HepG2 (cell line): ENCODE data around the gene PSKH1. TPM values are rescaled to one million over a fixed set of nuclear protein-coding genes. Genes with fewer than 3 reads are reported as not detected.
A peak's percentile ranks its signal among the peaks of the same experiment; 100 is the strongest.

Source experiments
- NONO ChIP-seq, 2 experiments: fragments of 450-650 bp in 1 of 2; sonication (generic) in 1 of 2; formaldehyde crosslinking in 1 of 2; IDR thresholded peaks in 1 of 2; conservative IDR thresholded peaks in 1 of 2; 2 replicates each; pipeline versions ENCODE4 v1.6.1 to v1.8.0; 2017 to 2022; ENCODE audit warnings: mild to moderate bottlenecking in 1 of 2, missing genetic modification reagents in 1 of 2, moderate library complexity in 1 of 2
- POGZ ChIP-seq: sonication (generic); formaldehyde crosslinking; IDR thresholded peaks from 2 replicates; pipeline ENCODE4 v1.4.0; 2020; ENCODE audit warnings: mild to moderate bottlenecking, missing genetic modification reagents
- RCOR2 ChIP-seq: IDR thresholded peaks from 2 replicates; pipeline ENCODE4 v1.6.1; 2016; ENCODE audit warnings: missing biosample characterization, missing genetic modification reagents
- SIN3A ChIP-seq: IDR thresholded peaks from 2 replicates; pipeline ENCODE4 v1.6.1; 2011; ENCODE audit warnings: low read depth, mild to moderate bottlenecking, control low read depth, low read length, borderline replicate concordance
- SSRP1 ChIP-seq: IDR thresholded peaks from 2 replicates; pipeline ENCODE4 v1.6.1; 2016; ENCODE audit warnings: control low read depth
- ZFP1 ChIP-seq: IDR thresholded peaks from 2 replicates; pipeline ENCODE4 v1.6.1; 2016
- polyA plus RNA-seq, 8 experiments: library from polyadenylated mRNA; depleted of rRNA in 3 of 8; stranded (reverse) in 7 of 8; unstranded in 1 of 8; fragments of >200 nt; fragmentation: Illumina TruSeq in 4 of 8; extraction: Trizol in 4 of 8; gene quantifications; 2 replicates each; pipeline versions ENCODE4 v1.2.1 to v1.2.3, GENCODE V29; 2011 to 2016; ENCODE audit warnings: low read depth in 4 of 8, missing spikeins in 1 of 8, mixed read lengths in 1 of 8; ENCODE audit not compliant: insufficient read depth in 1 of 8
- total RNA-seq, 5 experiments: library from RNA; depleted of rRNA; stranded (reverse); fragments of >200 nt; fragmentation: Illumina TruSeq; extraction: Trizol; gene quantifications; 2 replicates each; pipeline ENCODE4 v1.2.3, GENCODE V29; 2016; ENCODE audit warnings: low read depth in 1 of 5
- TF ChIP-seq, protein P1 (sequence below): sonication (generic); formaldehyde crosslinking; IDR thresholded peaks from 2 replicates; pipeline ENCODE4 v1.5.1; 2020; ENCODE audit warnings: mild to moderate bottlenecking, missing genetic modification reagents, moderate library complexity
- TF ChIP-seq, protein P2 (sequence below): sonication (generic); formaldehyde crosslinking; IDR thresholded peaks from 2 replicates; pipeline ENCODE4 v1.4.0; 2020; ENCODE audit warnings: missing genetic modification reagents
- TF ChIP-seq, protein P3 (sequence below): sonication (generic); formaldehyde crosslinking; IDR thresholded peaks from 2 replicates; pipeline ENCODE4 v1.4.0; 2020; ENCODE audit warnings: missing genetic modification reagents
- TF ChIP-seq, protein P4 (sequence below): sonication (generic); formaldehyde crosslinking; conservative IDR thresholded peaks from 2 replicates; pipeline ENCODE4 v1.8.1; 2023; ENCODE audit warnings: missing genetic modification reagents
- TF ChIP-seq, protein P5 (sequence below): sonication (generic); formaldehyde crosslinking; IDR thresholded peaks from 2 replicates; pipeline ENCODE4 v1.4.0; 2020; ENCODE audit warnings: missing genetic modification reagents
- TF ChIP-seq, protein P6 (sequence below): sonication (generic); formaldehyde crosslinking; IDR thresholded peaks from 2 replicates; pipeline ENCODE4 v1.4.0; 2020; ENCODE audit warnings: missing genetic modification reagents, borderline replicate concordance

Gene PSKH1
- total and polyA plus RNA-seq, 2 of the 13 experiments (the other 11 are each of a cell fraction or from before 2014, with no cell fraction given): 8.4 to 19.1 TPM

DNA sequence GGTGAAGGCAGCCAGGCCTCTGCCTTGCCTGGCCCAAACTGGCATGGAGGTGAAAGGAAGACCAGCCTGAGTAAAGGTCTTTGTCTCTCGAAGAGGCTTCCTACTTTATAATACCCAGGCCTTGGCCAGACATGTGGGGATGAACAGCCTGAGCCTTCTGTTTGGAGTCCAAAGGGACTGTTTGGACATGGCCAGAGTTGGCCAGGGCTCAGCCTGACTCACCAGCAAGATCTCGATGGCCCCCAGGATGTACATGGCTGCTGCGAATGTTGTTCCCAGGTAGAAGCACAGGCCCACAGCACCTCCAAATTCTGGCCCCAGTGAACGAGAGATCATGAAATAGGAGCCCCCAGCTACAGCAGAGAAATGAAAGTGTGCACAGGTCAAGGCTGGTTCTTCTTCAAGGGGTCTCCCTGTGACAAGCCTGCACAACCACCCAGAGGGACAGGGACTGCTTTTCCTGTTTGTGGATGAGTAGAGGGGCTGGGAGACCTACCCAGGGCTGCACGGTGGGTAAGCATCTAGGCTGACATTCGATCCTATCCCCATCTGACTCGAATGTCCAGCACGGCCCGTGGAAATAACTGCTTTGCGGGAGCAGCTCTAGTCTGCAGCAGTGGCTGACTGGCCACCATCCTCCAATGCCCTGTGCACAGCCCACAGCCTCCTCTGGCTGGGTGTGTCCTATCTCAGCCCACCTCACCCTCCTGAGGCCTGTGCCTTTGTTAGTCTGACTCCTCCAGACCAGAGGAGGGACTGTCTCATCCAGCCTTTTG, 61.6 kb downstream of the PSKH1 start (continued):
- TF ChIP-seq, protein P1, sequence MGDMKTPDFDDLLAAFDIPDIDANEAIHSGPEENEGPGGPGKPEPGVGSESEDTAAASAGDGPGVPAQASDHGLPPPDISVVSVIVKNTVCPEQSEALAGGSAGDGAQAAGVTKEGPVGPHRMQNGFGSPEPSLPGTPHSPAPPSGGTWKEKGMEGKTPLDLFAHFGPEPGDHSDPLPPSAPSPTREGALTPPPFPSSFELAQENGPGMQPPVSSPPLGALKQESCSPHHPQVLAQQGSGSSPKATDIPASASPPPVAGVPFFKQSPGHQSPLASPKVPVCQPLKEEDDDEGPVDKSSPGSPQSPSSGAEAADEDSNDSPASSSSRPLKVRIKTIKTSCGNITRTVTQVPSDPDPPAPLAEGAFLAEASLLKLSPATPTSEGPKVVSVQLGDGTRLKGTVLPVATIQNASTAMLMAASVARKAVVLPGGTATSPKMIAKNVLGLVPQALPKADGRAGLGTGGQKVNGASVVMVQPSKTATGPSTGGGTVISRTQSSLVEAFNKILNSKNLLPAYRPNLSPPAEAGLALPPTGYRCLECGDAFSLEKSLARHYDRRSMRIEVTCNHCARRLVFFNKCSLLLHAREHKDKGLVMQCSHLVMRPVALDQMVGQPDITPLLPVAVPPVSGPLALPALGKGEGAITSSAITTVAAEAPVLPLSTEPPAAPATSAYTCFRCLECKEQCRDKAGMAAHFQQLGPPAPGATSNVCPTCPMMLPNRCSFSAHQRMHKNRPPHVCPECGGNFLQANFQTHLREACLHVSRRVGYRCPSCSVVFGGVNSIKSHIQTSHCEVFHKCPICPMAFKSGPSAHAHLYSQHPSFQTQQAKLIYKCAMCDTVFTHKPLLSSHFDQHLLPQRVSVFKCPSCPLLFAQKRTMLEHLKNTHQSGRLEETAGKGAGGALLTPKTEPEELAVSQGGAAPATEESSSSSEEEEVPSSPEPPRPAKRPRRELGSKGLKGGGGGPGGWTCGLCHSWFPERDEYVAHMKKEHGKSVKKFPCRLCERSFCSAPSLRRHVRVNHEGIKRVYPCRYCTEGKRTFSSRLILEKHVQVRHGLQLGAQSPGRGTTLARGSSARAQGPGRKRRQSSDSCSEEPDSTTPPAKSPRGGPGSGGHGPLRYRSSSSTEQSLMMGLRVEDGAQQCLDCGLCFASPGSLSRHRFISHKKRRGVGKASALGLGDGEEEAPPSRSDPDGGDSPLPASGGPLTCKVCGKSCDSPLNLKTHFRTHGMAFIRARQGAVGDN (CRISPR knock-in tag): peak; percentile 76
- no peak for TF ChIP-seq POGZ (CRISPR knock-in tag)
- peak; percentile 81; the same call in 1 of the 2 replicates for TF ChIP-seq SSRP1 (CRISPR knock-in tag)
- TF ChIP-seq, protein P2, sequence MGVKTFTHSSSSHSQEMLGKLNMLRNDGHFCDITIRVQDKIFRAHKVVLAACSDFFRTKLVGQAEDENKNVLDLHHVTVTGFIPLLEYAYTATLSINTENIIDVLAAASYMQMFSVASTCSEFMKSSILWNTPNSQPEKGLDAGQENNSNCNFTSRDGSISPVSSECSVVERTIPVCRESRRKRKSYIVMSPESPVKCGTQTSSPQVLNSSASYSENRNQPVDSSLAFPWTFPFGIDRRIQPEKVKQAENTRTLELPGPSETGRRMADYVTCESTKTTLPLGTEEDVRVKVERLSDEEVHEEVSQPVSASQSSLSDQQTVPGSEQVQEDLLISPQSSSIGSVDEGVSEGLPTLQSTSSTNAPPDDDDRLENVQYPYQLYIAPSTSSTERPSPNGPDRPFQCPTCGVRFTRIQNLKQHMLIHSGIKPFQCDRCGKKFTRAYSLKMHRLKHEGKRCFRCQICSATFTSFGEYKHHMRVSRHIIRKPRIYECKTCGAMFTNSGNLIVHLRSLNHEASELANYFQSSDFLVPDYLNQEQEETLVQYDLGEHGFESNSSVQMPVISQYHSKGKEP (CRISPR knock-in tag): no peak
- TF ChIP-seq NONO (IDR thresholded peaks at IDR 0.05): no peak
- 0 out of 2 replicates have a peak, but pooled peaks have one; percentile 17 for TF ChIP-seq NONO (CRISPR knock-in tag; conservative IDR thresholded peaks at IDR 0.05)
- TF ChIP-seq, protein P3, sequence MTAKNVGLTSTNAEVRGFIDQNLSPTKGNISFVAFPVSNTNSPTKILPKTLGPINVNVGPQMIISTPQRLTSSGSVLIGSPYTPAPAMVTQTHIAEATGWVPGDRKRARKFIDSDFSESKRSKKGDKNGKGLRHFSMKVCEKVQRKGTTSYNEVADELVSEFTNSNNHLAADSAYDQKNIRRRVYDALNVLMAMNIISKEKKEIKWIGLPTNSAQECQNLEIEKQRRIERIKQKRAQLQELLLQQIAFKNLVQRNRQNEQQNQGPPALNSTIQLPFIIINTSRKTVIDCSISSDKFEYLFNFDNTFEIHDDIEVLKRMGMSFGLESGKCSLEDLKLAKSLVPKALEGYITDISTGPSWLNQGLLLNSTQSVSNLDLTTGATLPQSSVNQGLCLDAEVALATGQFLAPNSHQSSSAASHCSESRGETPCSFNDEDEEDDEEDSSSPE (CRISPR knock-in tag): no peak
- TF ChIP-seq, protein P4, sequence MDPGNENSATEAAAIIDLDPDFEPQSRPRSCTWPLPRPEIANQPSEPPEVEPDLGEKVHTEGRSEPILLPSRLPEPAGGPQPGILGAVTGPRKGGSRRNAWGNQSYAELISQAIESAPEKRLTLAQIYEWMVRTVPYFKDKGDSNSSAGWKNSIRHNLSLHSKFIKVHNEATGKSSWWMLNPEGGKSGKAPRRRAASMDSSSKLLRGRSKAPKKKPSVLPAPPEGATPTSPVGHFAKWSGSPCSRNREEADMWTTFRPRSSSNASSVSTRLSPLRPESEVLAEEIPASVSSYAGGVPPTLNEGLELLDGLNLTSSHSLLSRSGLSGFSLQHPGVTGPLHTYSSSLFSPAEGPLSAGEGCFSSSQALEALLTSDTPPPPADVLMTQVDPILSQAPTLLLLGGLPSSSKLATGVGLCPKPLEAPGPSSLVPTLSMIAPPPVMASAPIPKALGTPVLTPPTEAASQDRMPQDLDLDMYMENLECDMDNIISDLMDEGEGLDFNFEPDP (CRISPR knock-in tag): no peak
- TF ChIP-seq SIN3A: no peak
- TF ChIP-seq, protein P5, sequence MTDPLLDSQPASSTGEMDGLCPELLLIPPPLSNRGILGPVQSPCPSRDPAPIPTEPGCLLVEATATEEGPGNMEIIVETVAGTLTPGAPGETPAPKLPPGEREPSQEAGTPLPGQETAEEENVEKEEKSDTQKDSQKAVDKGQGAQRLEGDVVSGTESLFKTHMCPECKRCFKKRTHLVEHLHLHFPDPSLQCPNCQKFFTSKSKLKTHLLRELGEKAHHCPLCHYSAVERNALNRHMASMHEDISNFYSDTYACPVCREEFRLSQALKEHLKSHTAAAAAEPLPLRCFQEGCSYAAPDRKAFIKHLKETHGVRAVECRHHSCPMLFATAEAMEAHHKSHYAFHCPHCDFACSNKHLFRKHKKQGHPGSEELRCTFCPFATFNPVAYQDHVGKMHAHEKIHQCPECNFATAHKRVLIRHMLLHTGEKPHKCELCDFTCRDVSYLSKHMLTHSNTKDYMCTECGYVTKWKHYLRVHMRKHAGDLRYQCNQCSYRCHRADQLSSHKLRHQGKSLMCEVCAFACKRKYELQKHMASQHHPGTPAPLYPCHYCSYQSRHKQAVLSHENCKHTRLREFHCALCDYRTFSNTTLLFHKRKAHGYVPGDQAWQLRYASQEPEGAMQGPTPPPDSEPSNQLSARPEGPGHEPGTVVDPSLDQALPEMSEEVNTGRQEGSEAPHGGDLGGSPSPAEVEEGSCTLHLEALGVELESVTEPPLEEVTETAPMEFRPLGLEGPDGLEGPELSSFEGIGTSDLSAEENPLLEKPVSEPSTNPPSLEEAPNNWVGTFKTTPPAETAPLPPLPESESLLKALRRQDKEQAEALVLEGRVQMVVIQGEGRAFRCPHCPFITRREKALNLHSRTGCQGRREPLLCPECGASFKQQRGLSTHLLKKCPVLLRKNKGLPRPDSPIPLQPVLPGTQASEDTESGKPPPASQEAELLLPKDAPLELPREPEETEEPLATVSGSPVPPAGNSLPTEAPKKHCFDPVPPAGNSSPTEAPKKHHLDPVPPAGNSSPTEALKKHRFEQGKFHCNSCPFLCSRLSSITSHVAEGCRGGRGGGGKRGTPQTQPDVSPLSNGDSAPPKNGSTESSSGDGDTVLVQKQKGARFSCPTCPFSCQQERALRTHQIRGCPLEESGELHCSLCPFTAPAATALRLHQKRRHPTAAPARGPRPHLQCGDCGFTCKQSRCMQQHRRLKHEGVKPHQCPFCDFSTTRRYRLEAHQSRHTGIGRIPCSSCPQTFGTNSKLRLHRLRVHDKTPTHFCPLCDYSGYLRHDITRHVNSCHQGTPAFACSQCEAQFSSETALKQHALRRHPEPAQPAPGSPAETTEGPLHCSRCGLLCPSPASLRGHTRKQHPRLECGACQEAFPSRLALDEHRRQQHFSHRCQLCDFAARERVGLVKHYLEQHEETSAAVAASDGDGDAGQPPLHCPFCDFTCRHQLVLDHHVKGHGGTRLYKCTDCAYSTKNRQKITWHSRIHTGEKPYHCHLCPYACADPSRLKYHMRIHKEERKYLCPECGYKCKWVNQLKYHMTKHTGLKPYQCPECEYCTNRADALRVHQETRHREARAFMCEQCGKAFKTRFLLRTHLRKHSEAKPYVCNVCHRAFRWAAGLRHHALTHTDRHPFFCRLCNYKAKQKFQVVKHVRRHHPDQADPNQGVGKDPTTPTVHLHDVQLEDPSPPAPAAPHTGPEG (CRISPR knock-in tag): no peak
- no peak for TF ChIP-seq ZFP1 (CRISPR knock-in tag)
- TF ChIP-seq RCOR2 (CRISPR knock-in tag): no peak
- TF ChIP-seq, protein P6, sequence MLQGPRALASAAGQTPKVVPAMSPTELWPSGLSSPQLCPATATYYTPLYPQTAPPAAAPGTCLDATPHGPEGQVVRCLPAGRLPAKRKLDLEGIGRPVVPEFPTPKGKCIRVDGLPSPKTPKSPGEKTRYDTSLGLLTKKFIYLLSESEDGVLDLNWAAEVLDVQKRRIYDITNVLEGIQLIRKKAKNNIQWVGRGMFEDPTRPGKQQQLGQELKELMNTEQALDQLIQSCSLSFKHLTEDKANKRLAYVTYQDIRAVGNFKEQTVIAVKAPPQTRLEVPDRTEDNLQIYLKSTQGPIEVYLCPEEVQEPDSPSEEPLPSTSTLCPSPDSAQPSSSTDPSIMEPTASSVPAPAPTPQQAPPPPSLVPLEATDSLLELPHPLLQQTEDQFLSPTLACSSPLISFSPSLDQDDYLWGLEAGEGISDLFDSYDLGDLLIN: 0 out of 2 replicates have a peak, but pooled peaks have one; percentile 54
